SK-N-SH (cell line): ENCODE measurements around the gene PRR19.

Source experiments
- CHD2 ChIP-seq: fragments of 150-350 bp; IDR thresholded peaks from 2 replicates; pipeline ENCODE4 v1.6.1; 2018; ENCODE audit warnings: low read length; ENCODE audit not compliant: partially characterized antibody
- CTCF ChIP-seq: fragments of 200-600 bp; sonication (generic); IDR thresholded peaks from 2 replicates; pipeline ENCODE4 v1.6.1; 2017; ENCODE audit warnings: antibody characterized with exemption, mild to moderate bottlenecking, moderate library complexity
- GABPA ChIP-seq: IDR thresholded peaks from 2 replicates; pipeline ENCODE4 v1.4.0; 2012; ENCODE audit warnings: low read depth, mild to moderate bottlenecking
- MXI1 ChIP-seq: IDR thresholded peaks from 2 replicates; pipeline ENCODE4 v1.6.1; 2012; ENCODE audit warnings: mild to moderate bottlenecking, low read depth, low read length, improper control_type of control experiment
- NFIC ChIP-seq: IDR thresholded peaks from 2 replicates; pipeline ENCODE4 v1.4.0; 2012; ENCODE audit warnings: borderline replicate concordance
- PBX3 ChIP-seq: IDR thresholded peaks from 2 replicates; pipeline ENCODE4; 2012
- POLR2AphosphoS5 ChIP-seq: IDR thresholded peaks from 2 replicates; pipeline ENCODE4 v1.6.1; 2012; ENCODE audit warnings: low read depth, low read length
- RCOR1 ChIP-seq: fragments of 150-350 bp; IDR thresholded peaks from 2 replicates; pipeline ENCODE4 v1.6.1; 2017; ENCODE audit warnings: antibody characterized with exemption, low read length
- REST ChIP-seq: IDR thresholded peaks from 2 replicates; pipeline ENCODE4 v1.6.1; 2012; ENCODE audit warnings: mild to moderate bottlenecking, low read depth, low read length, moderate library complexity
- RFX5 ChIP-seq: IDR thresholded peaks from 2 replicates; pipeline ENCODE4 v1.6.1; 2012; ENCODE audit warnings: mild to moderate bottlenecking, improper control_type of control experiment, low read length
- SMC3 ChIP-seq: IDR thresholded peaks from 2 replicates; pipeline ENCODE4 v1.6.1; 2012; ENCODE audit warnings: low read depth, low read length, improper control_type of control experiment
- TEAD4 ChIP-seq: IDR thresholded peaks from 2 replicates; pipeline ENCODE4 v1.4.0; 2012; ENCODE audit warnings: mild to moderate bottlenecking, borderline replicate concordance; ENCODE audit not compliant: insufficient read depth
- YY1 ChIP-seq: IDR thresholded peaks from 2 replicates; pipeline ENCODE4 v1.4.0; 2012; ENCODE audit warnings: low read depth, mild to moderate bottlenecking

GRCh38 chr19:42284591-42285341 lies 17.2 kb upstream of the PRR19 start:
- TF ChIP-seq CTCF (no peak), YY1 (no peak), TEAD4 (no peak), RCOR1 (no peak), CHD2 (no peak), MXI1 (no peak), REST (no peak), PBX3 (no peak), RFX5 (no peak), GABPA (no peak), NFIC (no peak), POLR2AphosphoS5 (no peak), SMC3 (no peak)
